Panc1 (cell line): ENCODE measurements around the gene GFRA1. TPM values are rescaled to one million over a fixed set of nuclear protein-coding genes. Genes with fewer than 3 reads are reported as not detected.

Experiments
- ATAC-seq: fragments of 200-7000 bp; cut with Tn5 transposase; 2 replicates; pipeline ENCODE4 v1.9.1; 2020; ENCODE audit warnings: mild to moderate bottlenecking, moderate library complexity
- BruUV-seq: library from RNA; stranded (reverse); fragments of 400-500 nt; replicated peaks from 2 replicates; lab custom pipeline; 2021; lab: Mats Ljungman, UMichigan
- CTCF ChIA-PET: fragments of 300-600 bp; sonication (Branson Sonifier 250); formaldehyde crosslinking; loops from one replicate; lab custom pipeline; 2022; ENCODE audit warnings: antibody characterized with exemption; lab: Charles Lee
- POLR2A ChIA-PET: fragments of 300-600 bp; sonication (Branson Sonifier 250); formaldehyde crosslinking; loops from one replicate; lab custom pipeline; 2022; ENCODE audit warnings: antibody characterized with exemption; lab: Charles Lee
- DNase-seq: peaks from one replicate; pipeline ENCODE4 v3.0.0-alpha.2; 2010; ENCODE audit warnings: low read depth, low spot score
- H3K27ac ChIP-seq: 2 replicates; pipeline ENCODE4 v1.5.1; 2011; ENCODE audit warnings: mild to moderate bottlenecking, low read length, inconsistent platforms
- H3K27me3 ChIP-seq: fragments of 200-500 bp; sonication (Bioruptor generic); 2 replicates; pipeline ENCODE4 v1.6.0; 2014; ENCODE audit warnings: low read length, inconsistent platforms; ENCODE audit not compliant: control insufficient read depth, insufficient read depth
- H3K36me3 ChIP-seq: fragments of 200-500 bp; sonication (Bioruptor generic); 2 replicates; pipeline ENCODE4 v1.5.1; 2014; ENCODE audit warnings: inconsistent platforms, mild to moderate bottlenecking, low read length, moderate library complexity; ENCODE audit not compliant: control insufficient read depth, insufficient read depth
- H3K4me1 ChIP-seq: 2 replicates; pipeline ENCODE4 v1.5.1; 2011; ENCODE audit warnings: inconsistent platforms, mild to moderate bottlenecking, low read length, moderate library complexity; ENCODE audit not compliant: control insufficient read depth, insufficient read depth
- H3K4me3 ChIP-seq, 2 experiments: 2 replicates each; pipeline ENCODE4 v1.5.1; 2011 to 2012; ENCODE audit warnings: low read depth in 2 of 2, low read length in 2 of 2, mild to moderate bottlenecking in 2 of 2, inconsistent platforms in 1 of 2, moderate library complexity in 1 of 2
- H3K9me3 ChIP-seq: fragments of 200-500 bp; sonication (Bioruptor generic); 2 replicates; pipeline ENCODE4 v1.5.1; 2014; ENCODE audit warnings: low read depth, mild to moderate bottlenecking, inconsistent platforms, low read length, moderate library complexity; ENCODE audit not compliant: control insufficient read depth, insufficient read depth
- CTCF ChIP-seq: fragments of 450-650 bp; IDR thresholded peaks from 2 replicates; pipeline ENCODE4 v1.5.1; 2017; ENCODE audit warnings: mild to moderate bottlenecking
- POLR2AphosphoS5 ChIP-seq: IDR thresholded peaks from 2 replicates; pipeline ENCODE4 v1.6.1; 2012; ENCODE audit warnings: mild to moderate bottlenecking, low read depth, low read length, moderate library complexity
- REST ChIP-seq, 2 experiments: IDR thresholded peaks; 2 replicates each; pipeline ENCODE4 v1.6.1; 2011 to 2012; ENCODE audit warnings: low read depth in 2 of 2, control low read depth in 1 of 2, low read length in 1 of 2, mild to moderate bottlenecking in 1 of 2, moderate library complexity in 1 of 2; ENCODE audit not compliant: insufficient read depth in 1 of 2
- SIN3A ChIP-seq: IDR thresholded peaks from 2 replicates; pipeline ENCODE4 v1.6.1; 2012; ENCODE audit warnings: low read depth, mild to moderate bottlenecking, low read length, moderate library complexity, borderline replicate concordance; ENCODE audit not compliant: insufficient read depth
- TCF7L2 ChIP-seq: IDR thresholded peaks from 2 replicates; pipeline ENCODE4 v1.6.1; 2011; ENCODE audit warnings: mild to moderate bottlenecking, low read depth, low read length, inconsistent platforms
- in situ Hi-C: cut with HindIII; loops from 2 replicates; pipeline ENCODE4 v1.10.0; 2016; ENCODE audit warnings: low sequenced_read_pairs, low pct_unique_long_range_greater_than_20kb
- intact Hi-C: fragments of 100-400 bp; cut with micrococcal nuclease; formaldehyde crosslinking; loops from one replicate; pipeline ENCODE4 v1.10.0; 2022; ENCODE audit not compliant: unreplicated experiment
- total RNA-seq: library from RNA; stranded (reverse); gene quantifications from one replicate; pipeline ENCODE4 v1.2.1, GENCODE V29; 2021; ENCODE audit not compliant: unreplicated experiment

Gene GFRA1
- total RNA-seq, 1 experiment from 2014 or later: 0.10 TPM

DNA sequence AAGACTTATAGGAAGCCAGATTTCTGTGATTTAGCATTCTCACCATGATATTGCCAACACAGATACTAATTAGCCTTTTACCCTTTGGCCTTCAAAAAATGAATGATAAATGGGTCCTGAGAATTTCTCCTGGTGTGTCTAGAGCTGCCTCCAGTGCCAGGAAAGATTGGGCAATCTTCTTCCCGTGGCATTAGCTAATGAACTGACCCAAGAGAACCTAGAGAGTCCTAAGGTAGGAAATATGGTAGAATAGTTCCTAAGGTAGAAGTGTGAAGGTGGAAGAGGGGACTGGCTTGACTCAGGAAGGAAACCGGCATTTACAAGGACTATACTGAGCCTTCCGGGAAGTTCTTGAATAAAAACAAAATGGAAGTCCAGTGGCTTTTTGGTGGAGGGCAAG is 133.1 kb downstream of the GFRA1 start:
- Histone ChIP-seq H3K27me3 (peaks cover 3% of the 10 kb centered on the region), H3K27ac (no peak overlapping the region), H3K4me3 (no peak overlapping the region), H3K9me3 (no peaks in the 10 kb centered on the region), H3K4me1 (no peaks in the 10 kb centered on the region), H3K36me3 (no peaks in the 10 kb centered on the region)
- POLR2A ChIA-PET: no interaction called here
- no peak for DNase-seq
- in situ Hi-C loops (no loop called here), intact Hi-C loops (no loop called here)
- ATAC-seq: no peak
- TF ChIP-seq TCF7L2: no peak
- no peak for TF ChIP-seq SIN3A
- no peak for TF ChIP-seq POLR2AphosphoS5
- no peak for TF ChIP-seq REST (IDR thresholded peaks at IDR 0.05; ENCODE audit: insufficient read depth in 1 of 2, low read depth in 2 of 2, low read length in 1 of 2)
- TF ChIP-seq CTCF: no peak
- CTCF ChIA-PET: no interaction called here
- BruUV-seq: no TSS peak

DNA sequence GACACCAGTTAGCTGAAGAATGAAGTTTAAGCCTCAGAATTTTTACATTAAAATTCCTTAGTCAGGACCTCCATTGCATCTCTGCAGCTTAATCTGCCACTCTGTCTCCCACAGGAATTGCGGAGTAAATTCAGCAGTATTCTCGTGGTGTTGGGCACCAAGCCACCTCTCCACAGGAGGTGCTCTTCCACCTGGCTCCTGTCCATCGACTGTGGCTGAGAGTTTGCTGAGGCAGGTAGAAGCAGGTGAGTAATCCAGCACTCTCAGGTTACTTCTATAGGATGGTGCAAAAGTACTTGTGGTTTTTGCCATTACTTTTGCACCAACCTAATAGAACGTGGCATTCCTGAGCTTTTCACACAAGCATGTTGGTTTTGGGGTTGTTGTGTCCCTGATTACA is 134.1 kb downstream of the GFRA1 start:
- Histone ChIP-seq H3K27me3 (peaks cover 3% of the 10 kb centered on the region), H3K36me3 (no peaks in the 10 kb centered on the region), H3K27ac (no peak overlapping the region), H3K4me1 (no peaks in the 10 kb centered on the region), H3K9me3 (no peaks in the 10 kb centered on the region), H3K4me3 (no peak overlapping the region)
- ATAC-seq (no peak), DNase-seq (no peak)
- BruUV-seq: no TSS peak
- intact Hi-C loops: no loop called here
- in situ Hi-C loops: no loop called here
- POLR2A ChIA-PET: no interaction called here
- no peak for TF ChIP-seq REST (IDR thresholded peaks at IDR 0.05; ENCODE audit: insufficient read depth in 1 of 2, low read depth in 2 of 2, low read length in 1 of 2)
- TF ChIP-seq POLR2AphosphoS5: no peak
- TF ChIP-seq CTCF: no peak
- TF ChIP-seq SIN3A: no peak
- TF ChIP-seq TCF7L2: no peak
- CTCF ChIA-PET: no interaction called here
